Epithelial cell of proximal tubule (primary cell): Measurements from ENCODE around the gene DYNLT1. TPM values are rescaled to one million over a fixed set of nuclear protein-coding genes. Genes with fewer than 3 reads are reported as not detected.
"Not testable (repeated sequence)": the region's sequence is repeated elsewhere in the genome, so short reads cannot be mapped to it uniquely, and the experiment has no call there.

Source experiments
- DNase-seq: peaks from one replicate; pipeline ENCODE4 v3.0.0-alpha.2; 2011; ENCODE audit warnings: low read depth
- H3K4me3 ChIP-seq: 2 replicates; pipeline ENCODE4 v1.5.1; 2011; ENCODE audit warnings: low read depth, mild to moderate bottlenecking, low read length
- CTCF ChIP-seq: conservative IDR thresholded peaks from 2 replicates; pipeline ENCODE4 v1.5.1; 2012; ENCODE audit warnings: low read depth, mild to moderate bottlenecking, low read length
- total RNA-seq: library from RNA; depleted of rRNA; stranded (reverse); fragments of >200 nt; gene quantifications from 2 replicates; pipeline ENCODE4 v1.2.3, GENCODE V29; 2015

The DYNLT1 gene
- total RNA-seq, 1 donor from 2014 or later = 295 TPM

GRCh38 chr6:158684311-158684710, 39.8 kb upstream of the DYNLT1 start:
- no peak overlapping the region for H3K4me3 ChIP-seq
- no peak for TF ChIP-seq CTCF
- no peak for DNase-seq

DNA sequence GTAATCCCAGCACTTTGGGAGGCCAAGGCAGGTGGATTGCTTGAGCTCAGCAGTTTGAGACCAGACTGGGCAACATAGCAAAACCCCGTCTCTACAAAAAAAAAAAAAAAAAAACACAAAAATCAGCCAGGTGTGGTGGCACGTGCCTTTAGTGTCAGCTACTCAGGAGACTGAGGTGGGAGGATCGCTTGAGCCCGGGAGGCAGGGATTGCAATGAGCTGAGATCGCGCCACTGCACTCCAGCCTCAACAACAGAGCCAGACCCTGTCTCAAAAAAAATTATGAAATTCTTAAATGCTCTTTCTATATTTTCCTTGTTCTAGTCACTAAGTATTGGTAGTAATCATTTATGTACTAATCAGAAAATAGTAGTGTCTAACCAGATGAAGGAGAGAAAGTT, 35.9 kb upstream of the DYNLT1 start:
- TF ChIP-seq CTCF = no peak
- no peak for DNase-seq
- no peak overlapping the region for H3K4me3 ChIP-seq

DNA sequence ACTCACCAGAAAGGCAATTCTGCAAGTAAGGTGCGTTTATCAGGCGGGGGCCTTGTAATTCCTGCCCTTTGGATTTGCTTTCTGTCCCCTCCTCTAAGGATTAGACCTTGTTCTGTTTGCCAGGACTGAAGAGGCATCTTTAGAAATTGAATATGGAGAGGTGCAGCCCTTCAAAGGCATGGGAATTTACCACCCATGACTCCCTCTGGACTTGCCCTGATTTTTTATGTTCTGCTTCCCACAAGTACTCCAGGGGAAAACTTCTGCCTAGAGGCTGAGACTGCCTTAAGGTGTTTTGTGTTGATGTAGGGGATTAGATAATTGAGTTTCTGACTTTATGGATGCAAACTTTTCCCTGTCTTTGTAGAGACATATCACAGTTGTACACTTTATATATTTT, 35.5 kb upstream of the DYNLT1 start:
- TF ChIP-seq CTCF = no peak
- H3K4me3 ChIP-seq = no peak overlapping the region

DNA sequence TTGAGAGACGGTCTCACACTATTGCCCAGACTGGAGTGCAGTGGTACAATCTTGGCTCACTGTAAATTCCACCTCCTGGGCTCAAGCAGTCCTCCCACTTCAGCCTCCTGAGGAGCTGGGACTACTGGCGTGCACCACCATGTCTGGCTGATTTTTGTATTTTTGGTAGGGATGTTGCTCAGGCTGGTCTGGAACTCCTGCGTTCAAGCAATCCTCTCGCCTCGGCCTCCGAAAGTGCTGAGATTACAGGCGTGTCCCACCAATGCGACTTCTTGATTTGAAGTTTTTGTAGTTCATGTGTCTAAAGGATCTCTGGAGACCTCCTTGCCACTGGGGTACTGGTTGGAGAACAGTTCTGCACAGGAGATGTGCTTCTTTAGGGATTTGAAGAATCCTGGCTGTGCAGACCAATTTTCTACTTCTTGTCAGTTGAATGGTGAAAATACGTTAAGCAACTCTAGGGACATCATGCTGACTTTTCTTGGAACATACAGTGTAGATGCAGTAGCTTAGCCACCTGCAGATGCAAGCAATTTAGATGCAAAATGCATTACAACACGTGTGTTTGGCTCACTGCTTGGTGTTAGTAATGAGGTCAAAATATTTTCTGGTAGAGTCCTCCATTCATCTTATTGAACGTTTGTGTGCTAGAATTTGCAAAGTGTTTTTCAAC, 33.5 kb upstream of the DYNLT1 start:
- DNase-seq = no peak
- TF ChIP-seq CTCF = no peak
- H3K4me3 ChIP-seq = no peak overlapping the region

More for the DNA sequence above, 35.5 kb upstream of the DYNLT1 start:
- DNase-seq = no peak

GRCh38 chr6:158677094-158677493, 32.6 kb upstream of the DYNLT1 start:
- H3K4me3 ChIP-seq, DNase-seq: not testable (repeated sequence)

DNA sequence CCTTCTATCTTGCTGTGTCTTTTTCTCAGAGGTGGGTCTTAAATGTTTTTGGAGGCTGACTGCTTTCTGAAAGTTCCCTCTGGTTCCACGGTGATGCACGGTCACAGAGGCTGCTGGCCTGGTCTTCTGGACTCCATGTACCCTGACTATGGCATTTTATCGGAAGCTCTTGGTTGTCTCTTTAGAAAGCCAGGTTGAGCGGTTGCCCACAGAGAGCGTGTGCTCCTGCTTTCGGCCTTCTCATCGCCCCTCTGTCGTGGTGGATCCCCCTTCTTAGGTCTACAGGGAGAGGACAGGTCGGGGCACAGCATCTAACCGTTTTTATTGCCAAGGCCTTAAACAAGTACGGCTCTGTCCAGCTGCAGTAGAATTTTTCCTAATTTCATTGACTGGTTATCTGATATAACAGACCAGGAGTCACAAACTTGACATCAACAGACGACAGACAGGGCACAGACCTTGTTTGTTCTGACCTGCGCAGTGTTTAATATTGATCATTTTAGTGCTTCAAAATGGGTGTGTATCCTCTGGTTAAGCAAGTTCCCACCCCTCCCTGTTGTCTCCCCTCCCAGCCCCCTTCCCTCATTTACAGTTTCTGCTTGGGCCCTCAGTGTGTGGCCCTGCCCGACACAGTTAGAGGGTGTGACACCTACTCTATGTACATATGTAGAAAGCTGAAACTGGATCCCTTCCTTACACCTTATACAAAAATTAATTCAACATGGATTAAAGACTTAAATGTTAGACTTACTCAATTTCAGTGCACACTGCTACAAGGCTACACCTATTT, 30.0 kb upstream of the DYNLT1 start:
- no peak for TF ChIP-seq CTCF
- no peak for DNase-seq
- H3K4me3 ChIP-seq = no peak overlapping the region

DNA sequence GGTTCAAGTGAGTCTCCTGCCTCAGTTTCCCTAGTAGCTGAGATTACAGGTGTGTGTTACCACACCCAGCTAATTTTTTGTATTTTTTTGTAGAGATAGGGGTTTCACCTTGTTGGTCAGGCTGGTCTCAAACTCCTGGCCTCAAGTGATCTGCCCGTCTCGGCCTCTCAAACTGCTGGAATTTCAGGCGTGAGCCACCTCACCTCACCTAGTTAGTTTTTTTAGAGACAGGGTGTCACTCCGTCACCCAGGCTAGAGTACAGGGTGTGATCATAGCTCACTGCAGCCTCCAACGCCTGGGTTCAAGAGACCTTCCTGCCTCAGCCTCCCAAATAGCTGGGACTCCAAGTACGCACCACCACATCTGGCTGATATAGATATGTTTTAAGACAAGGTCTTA, 28.2 kb upstream of the DYNLT1 start:
- no peak overlapping the region for H3K4me3 ChIP-seq
- DNase-seq = no peak
- no peak for TF ChIP-seq CTCF

GRCh38 chr6:158672119-158672518, 27.6 kb upstream of the DYNLT1 start:
- DNase-seq, H3K4me3 ChIP-seq: not testable (repeated sequence)
